Measurements from ENCODE around the gene GTF2A1.
"Not testable (repeated sequence)": the region's sequence is repeated elsewhere in the genome, so short reads cannot be mapped to it uniquely, and the experiment has no call there.

Gene GTF2A1

DNA sequence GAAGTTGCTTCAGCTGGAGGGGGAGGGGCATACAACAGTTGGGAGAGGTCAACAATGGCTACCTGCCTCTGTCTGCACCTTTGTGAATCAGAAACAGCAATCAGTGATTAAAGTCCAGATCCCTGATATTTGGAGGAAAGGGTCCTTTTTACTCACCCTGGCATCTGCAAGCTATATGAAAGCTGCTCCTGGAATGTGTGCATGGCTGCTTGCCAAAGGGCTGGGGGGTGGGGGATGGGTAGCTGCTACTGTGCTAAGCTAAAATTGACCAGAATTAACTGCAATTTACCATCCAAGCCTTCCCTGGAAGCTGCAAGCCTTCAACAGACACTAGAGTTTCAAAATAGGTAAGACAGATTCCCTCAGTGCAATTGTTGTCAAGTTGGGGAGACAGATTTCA, 13.5 kb upstream of the GTF2A1 start:
- in situ Hi-C loops (cut with HindIII; ENCODE audit: low sequenced_read_pairs), result no loop called here
- no peak overlapping the region for H3K4me3 ChIP-seq (ENCODE audit: low read depth, low read length)
- TF ChIP-seq, protein P1, sequence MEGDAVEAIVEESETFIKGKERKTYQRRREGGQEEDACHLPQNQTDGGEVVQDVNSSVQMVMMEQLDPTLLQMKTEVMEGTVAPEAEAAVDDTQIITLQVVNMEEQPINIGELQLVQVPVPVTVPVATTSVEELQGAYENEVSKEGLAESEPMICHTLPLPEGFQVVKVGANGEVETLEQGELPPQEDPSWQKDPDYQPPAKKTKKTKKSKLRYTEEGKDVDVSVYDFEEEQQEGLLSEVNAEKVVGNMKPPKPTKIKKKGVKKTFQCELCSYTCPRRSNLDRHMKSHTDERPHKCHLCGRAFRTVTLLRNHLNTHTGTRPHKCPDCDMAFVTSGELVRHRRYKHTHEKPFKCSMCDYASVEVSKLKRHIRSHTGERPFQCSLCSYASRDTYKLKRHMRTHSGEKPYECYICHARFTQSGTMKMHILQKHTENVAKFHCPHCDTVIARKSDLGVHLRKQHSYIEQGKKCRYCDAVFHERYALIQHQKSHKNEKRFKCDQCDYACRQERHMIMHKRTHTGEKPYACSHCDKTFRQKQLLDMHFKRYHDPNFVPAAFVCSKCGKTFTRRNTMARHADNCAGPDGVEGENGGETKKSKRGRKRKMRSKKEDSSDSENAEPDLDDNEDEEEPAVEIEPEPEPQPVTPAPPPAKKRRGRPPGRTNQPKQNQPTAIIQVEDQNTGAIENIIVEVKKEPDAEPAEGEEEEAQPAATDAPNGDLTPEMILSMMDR (IDR thresholded peaks at IDR 0.05; ENCODE audit: low read depth, low read length, missing control alignments), result no peak
- DNase-seq (ENCODE audit: low read depth), result no peak

DNA sequence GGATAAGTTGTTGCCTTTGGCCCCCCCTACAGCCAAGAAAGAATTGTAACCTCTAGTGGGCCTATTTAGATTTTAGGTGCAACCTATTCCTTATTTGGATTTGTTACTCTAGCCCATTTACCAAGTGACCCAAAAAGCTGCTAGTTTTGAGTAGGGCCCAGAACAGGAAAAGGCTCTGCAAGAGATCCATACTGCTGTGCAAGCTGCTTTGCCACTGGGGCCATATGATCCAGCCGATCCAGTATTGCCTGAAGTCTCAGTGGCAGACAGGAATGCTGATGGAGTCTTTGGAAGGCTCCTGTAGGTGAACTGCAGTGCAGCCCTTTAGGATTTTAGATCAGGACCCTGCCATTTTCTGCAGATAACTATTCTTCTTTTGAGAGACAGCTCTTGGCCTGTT, 12.9 kb upstream of the GTF2A1 start:
- TF ChIP-seq, protein P1 (IDR thresholded peaks at IDR 0.05; ENCODE audit: low read depth, low read length, missing control alignments), result no peak
- H3K4me3 ChIP-seq (ENCODE audit: low read depth, low read length), result no peak overlapping the region
- no peak for DNase-seq (ENCODE audit: low read depth)
- in situ Hi-C loops (cut with HindIII; ENCODE audit: low sequenced_read_pairs), result no loop called here

DNA sequence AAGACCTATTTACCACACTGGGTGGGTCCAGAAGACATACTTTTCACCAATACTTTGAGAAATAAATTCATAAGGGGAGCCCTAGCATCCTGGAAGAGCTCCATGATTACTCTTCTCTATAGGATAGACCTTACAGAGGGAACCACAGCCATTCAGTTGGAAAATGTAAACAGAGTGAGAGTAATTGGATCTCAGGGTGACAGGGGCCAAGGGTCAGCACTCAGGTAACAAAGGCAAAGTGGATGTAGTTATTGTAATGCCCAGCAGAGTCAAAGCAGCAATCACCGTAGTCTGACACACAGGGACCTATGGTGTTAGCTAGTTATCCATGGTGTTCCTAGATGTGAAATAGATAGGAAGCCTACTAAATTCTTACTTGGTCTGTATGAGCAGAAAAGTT, 10.8 kb upstream of the GTF2A1 start:
- TF ChIP-seq, protein P1 (IDR thresholded peaks at IDR 0.05; ENCODE audit: low read depth, low read length, missing control alignments), result no peak
- no peak for DNase-seq (ENCODE audit: low read depth)
- H3K4me3 ChIP-seq (ENCODE audit: low read depth, low read length), result no peak overlapping the region
- in situ Hi-C loops (cut with HindIII; ENCODE audit: low sequenced_read_pairs), result no loop called here

DNA sequence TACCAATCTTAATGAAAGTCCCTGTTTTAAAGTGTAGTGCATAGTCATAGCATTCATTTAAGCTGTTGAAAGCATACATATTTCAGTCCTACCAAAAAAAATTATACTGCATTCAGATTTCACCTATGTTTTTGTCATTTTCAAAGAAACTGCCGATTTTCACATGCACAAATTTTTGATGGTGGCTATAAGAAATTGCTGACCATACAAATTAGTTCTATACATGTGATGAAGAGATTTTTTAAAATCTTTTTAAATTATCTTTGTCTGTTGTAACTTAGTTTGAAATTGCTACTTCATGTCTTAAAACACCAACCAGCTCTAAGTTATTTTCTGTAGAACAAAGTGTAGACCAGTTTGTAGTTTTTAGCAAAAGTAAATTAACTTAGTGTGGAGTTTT, 3.5 kb upstream of the GTF2A1 start:
- H3K4me3 ChIP-seq (ENCODE audit: low read depth, low read length), result no peak overlapping the region
- no peak for DNase-seq (ENCODE audit: low read depth)
- TF ChIP-seq, protein P1 (IDR thresholded peaks at IDR 0.05; ENCODE audit: low read depth, low read length, missing control alignments), result no peak
- in situ Hi-C loops (cut with HindIII; ENCODE audit: low sequenced_read_pairs), result no loop called here

DNA sequence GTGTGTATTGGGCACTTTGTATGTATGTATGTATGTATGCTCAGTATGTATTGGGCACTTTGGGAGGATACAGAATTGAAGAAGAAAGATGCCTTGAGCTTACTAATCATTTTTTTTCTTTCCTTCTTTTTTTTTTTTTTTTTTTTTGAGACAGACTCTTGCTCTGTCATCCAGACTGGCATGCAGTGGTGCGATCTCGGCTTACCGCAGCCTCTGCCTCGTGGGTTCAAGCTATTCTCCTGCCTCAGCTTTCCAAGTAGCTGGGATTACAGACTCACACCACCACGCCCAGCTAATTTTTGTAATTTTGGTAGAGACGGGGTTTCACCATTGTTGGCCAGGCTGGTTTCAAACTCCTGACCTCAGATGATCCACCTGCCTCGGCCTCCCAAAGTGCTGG, 3.0 kb upstream of the GTF2A1 start:
- DNase-seq (ENCODE audit: low read depth); H3K4me3 ChIP-seq (ENCODE audit: low read depth, low read length); in situ Hi-C loops (cut with HindIII; ENCODE audit: low sequenced_read_pairs): not testable (repeated sequence)

DNA sequence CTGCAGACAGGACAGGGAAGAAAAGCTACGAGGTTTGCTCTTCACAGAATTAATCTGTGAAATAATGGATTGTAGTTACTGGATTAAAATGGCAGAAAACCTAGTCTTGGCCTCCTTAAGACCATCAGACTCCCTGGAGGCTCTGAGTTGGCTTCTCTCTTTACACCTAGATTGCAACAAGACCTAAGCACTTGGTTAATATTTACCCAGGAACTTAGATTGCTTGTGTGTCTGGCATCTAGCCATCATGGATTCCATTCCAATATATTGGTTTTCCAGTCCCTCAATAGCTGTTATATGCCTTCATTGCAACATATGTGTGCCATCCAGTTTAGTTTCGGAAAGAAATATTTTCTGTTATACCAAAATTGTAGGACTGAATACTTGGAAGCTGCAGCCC, 1.9 kb upstream of the GTF2A1 start:
- H3K4me3 ChIP-seq (ENCODE audit: low read depth, low read length), result no peak overlapping the region
- in situ Hi-C loops (cut with HindIII; ENCODE audit: low sequenced_read_pairs), result no loop called here
- DNase-seq (ENCODE audit: low read depth), result no peak

DNA sequence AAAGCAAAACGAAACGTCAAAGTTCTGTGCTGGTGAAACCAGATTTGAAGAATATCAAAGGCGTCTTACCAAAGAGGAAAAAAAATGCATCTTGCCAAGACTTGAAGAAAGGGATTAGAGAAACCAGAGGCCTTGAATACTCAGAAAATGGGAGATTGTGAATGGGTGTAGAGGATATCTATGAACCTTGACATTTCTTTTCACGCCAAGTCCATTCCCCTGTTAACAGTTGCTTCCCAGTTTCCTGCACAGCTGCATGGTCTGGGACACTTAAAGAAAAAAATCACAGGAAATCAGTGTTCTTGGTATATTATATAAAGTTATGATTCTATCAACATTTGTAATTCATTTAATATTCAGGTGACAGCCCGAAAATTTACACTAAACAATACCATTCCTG, 1.4 kb upstream of the GTF2A1 start:
- H3K4me3 ChIP-seq (ENCODE audit: low read depth, low read length), result no peak overlapping the region
- in situ Hi-C loops (cut with HindIII; ENCODE audit: low sequenced_read_pairs), result no loop called here
- TF ChIP-seq, protein P1 (IDR thresholded peaks at IDR 0.05; ENCODE audit: low read depth, low read length, missing control alignments), result no peak
- DNase-seq (ENCODE audit: low read depth), result no peak

More for the DNA sequence above, 1.9 kb upstream of the GTF2A1 start:
- TF ChIP-seq, protein P1 (IDR thresholded peaks at IDR 0.05; ENCODE audit: low read depth, low read length, missing control alignments), result no peak
